ENCODE data around the gene PYHIN1. TPM values are rescaled to one million over a fixed set of nuclear protein-coding genes. Genes with fewer than 3 reads are reported as not detected.

PYHIN1 gene
- total and polyA plus RNA-seq, 2 of the 8 experiments (the other 6 are each of a cell fraction or from before 2014, with no cell fraction given), result not detected

GRCh38 chr1:158969855-158970254 lies 38.5 kb downstream of the PYHIN1 start:
- Histone ChIP-seq H3K27ac (ENCODE audit: low read depth, low read length) (no peak overlapping the region), H3K23me2 (ENCODE audit: low read depth, low read length) (no peaks in the 10 kb centered on the region), H4K5ac (ENCODE audit: insufficient read length, low read depth, low read length) (no peak overlapping the region), H4K8ac (ENCODE audit: extremely low read depth, insufficient read depth, low read length) (no peak overlapping the region), H4K20me1 (replicated peaks in 1 of 2; ENCODE audit: control insufficient read depth in 1 of 2, insufficient read depth in 2 of 2, low read length in 2 of 2) (no peaks in the 10 kb centered on the region), H3K23ac (ENCODE audit: insufficient read length) (no peak overlapping the region), H2BK12ac (ENCODE audit: low read depth, low read length) (no peak overlapping the region), H3K4me1 (replicated peaks in 1 of 4; ENCODE audit: control insufficient read depth in 3 of 4, insufficient read depth in 4 of 4, low read length in 3 of 4) (no peaks in the 10 kb centered on the region), H3K4me3 (ENCODE audit: extremely low read depth in 1 of 4, insufficient read depth in 2 of 4, low read depth in 3 of 4, low read length in 4 of 4) (no peak overlapping the region), H3K36me3 (ENCODE audit: control insufficient read depth in 2 of 4, insufficient read depth in 4 of 4, low read length in 3 of 4) (no peaks in the 10 kb centered on the region), H3K18ac (ENCODE audit: extremely low read depth, low read length) (no peak overlapping the region), H3K79me1 (ENCODE audit: low read depth, low read length) (no peaks in the 10 kb centered on the region), H3K9ac (replicated peaks in 1 of 4; ENCODE audit: extremely low read depth in 1 of 4, low read depth in 3 of 4, low read length in 3 of 4) (no peak overlapping the region), H4K91ac (replicated peaks; ENCODE audit: insufficient read length, low read length) (no peak overlapping the region), H3K14ac (ENCODE audit: insufficient read length) (no peak overlapping the region), H3K4me2 (ENCODE audit: insufficient read depth in 1 of 2, low read depth in 2 of 2, low read length in 2 of 2) (no peak overlapping the region), H2AK5ac (ENCODE audit: low read depth, low read length) (no peak overlapping the region), H3K56ac (replicated peaks; ENCODE audit: insufficient read length, low read depth, low read length) (no peak overlapping the region), H2BK20ac (ENCODE audit: low read length) (no peak overlapping the region), H2BK15ac (ENCODE audit: low read length) (no peak overlapping the region), H3K27me3 (replicated peaks in 1 of 4; ENCODE audit: control insufficient read depth in 3 of 4, extremely low read depth in 1 of 4, insufficient read depth in 3 of 4, low read length in 3 of 4) (no peaks in the 10 kb centered on the region), H3K79me2 (ENCODE audit: control insufficient read depth in 1 of 2, insufficient read depth in 2 of 2, low read length in 2 of 2) (no peaks in the 10 kb centered on the region), H2BK5ac (ENCODE audit: low read depth, low read length) (no peak overlapping the region), H3K9me3 (ENCODE audit: insufficient read depth in 2 of 2, low read depth in 1 of 2, low read length in 1 of 2) (no peaks in the 10 kb centered on the region), H2BK120ac (replicated peaks; ENCODE audit: low read depth, low read length) (no peak overlapping the region), H3K4ac (replicated peaks; ENCODE audit: insufficient read length, low read depth, low read length) (no peak overlapping the region), H2AFZ (ENCODE audit: low read length) (no peak overlapping the region)
- FAIRE-seq (no peak), DNase-seq (ENCODE audit: low read depth in 1 of 2, low spot score in 2 of 2) (no peak)
- CTCF ChIA-PET (ENCODE audit: partially characterized antibody), result no interaction called here
- WGBS, 2 experiments (ENCODE audit: extremely low coverage in 1 of 2, insufficient coverage in 1 of 2, insufficient read length in 1 of 2, insufficient replicate concordance in 2 of 2, low coverage in 1 of 2, low lambda C conversion rate in 2 of 2, missing lambda C conversion rate in 1 of 2), result 86% methylated on average over 1 of the region's 1 CpG; no CpG with 5 or more reads in 1 of the 2 experiments
- POLR2A ChIA-PET (ENCODE audit: partially characterized antibody), result no interaction called here
- TF ChIP-seq KDM1A (IDR thresholded peaks at IDR 0.05; ENCODE audit: borderline replicate concordance, low read length), result no peak
- no peak for TF ChIP-seq EGR1 (IDR thresholded peaks at IDR 0.05; ENCODE audit: borderline replicate concordance, low read depth, low read length)
- TF ChIP-seq FOSL1 (IDR thresholded peaks at IDR 0.05; ENCODE audit: insufficient read depth, low read depth, low read length), result no peak
- no peak for TF ChIP-seq EZH2 (IDR thresholded peaks at IDR 0.05; ENCODE audit: low read depth, low read length, severe bottlenecking)
- TF ChIP-seq CEBPB (IDR thresholded peaks at IDR 0.05; ENCODE audit: low read depth, low read length), result no peak
- no peak for TF ChIP-seq JUND (IDR thresholded peaks at IDR 0.05; ENCODE audit: low read length)
- TF ChIP-seq ATF2 (IDR thresholded peaks at IDR 0.05; ENCODE audit: low read length), result no peak
- no peak for TF ChIP-seq BCL11A (IDR thresholded peaks at IDR 0.05; ENCODE audit: low read depth in 2 of 2, low read length in 2 of 2)
- TF ChIP-seq HDAC6 (IDR thresholded peaks at IDR 0.05; ENCODE audit: low read depth, low read length), result no peak

All from H1 (cell line).